HUES48 (cell line): Measurements from ENCODE around the gene CP.
A peak's percentile ranks its signal among the peaks of the same experiment; 100 is the strongest.

ENCODE experiments used
- H3K27ac ChIP-seq: one replicate; pipeline ENCODE4 v1.7.0; 2013; ENCODE audit warnings: low read depth, low read length, inconsistent platforms
- H3K27me3 ChIP-seq: 2 replicates; pipeline ENCODE4 v1.6.1; 2013; ENCODE audit warnings: mild to moderate bottlenecking, low read length; ENCODE audit not compliant: control insufficient read depth, insufficient read depth
- H3K36me3 ChIP-seq: 2 replicates; pipeline ENCODE4 v1.6.1; 2013; ENCODE audit warnings: low read length; ENCODE audit not compliant: control insufficient read depth, insufficient read depth
- H3K4me1 ChIP-seq: 2 replicates; pipeline ENCODE4 v1.6.1; 2013; ENCODE audit warnings: mild to moderate bottlenecking, low read length; ENCODE audit not compliant: control insufficient read depth, insufficient read depth
- H3K4me3 ChIP-seq: 2 replicates; pipeline ENCODE4 v1.5.1; 2013; ENCODE audit warnings: mild to moderate bottlenecking, low read depth, low read length
- H3K9ac ChIP-seq: 2 replicates; pipeline ENCODE4 v1.6.1; 2013; ENCODE audit warnings: mild to moderate bottlenecking, low read depth, low read length, moderate library complexity
- H3K9me3 ChIP-seq: 2 replicates; pipeline ENCODE4 v1.6.1; 2013; ENCODE audit warnings: low read length; ENCODE audit not compliant: control insufficient read depth, insufficient read depth

The CP gene

DNA sequence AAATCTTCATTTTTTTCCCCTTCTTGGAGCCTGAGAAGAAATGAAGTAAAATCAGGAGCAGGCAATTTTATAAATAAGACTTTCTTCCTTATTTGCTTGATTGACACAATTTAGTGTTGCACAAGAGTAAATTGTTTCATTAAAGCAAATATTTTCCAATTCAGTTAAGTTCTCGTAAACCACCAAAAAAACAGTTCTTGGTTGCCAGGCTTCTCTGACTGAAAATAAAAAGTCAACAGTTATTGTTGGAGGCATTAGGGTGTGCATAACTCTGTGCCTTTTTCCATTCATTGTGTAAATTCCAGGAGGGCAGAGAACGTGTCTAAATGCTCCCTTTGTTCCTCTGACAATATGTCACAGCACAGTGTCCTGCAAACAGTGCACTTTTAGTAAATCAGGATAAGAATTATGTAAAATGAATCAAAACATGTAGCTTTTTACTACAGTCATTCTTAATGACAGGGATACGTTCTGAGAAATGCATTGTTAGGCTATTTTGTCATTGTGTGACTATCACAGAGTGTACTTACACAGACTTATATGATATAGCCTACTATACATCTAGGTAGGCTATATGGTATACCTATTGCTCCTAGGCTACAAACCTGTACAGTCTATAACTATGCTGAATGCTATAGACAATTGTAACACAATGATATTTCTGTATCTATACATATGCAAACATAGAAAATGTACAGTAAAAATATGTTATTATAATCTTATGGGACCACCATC, at the start of gene CP:
TSS of gene CP (minus strand) at position 47 of the 735 bp plus-strand sequence. CDS start at position 10, 37 bp downstream.
- Histone ChIP-seq H3K9ac (no peak within 1 kb of the TSS), H3K36me3 (no peaks in the 10 kb centered on the region), H3K4me3 (no peak within 1 kb of the TSS), H3K27me3 (no peaks in the 10 kb centered on the region), H3K27ac (no peak within 1 kb of the TSS), H3K4me1 (0 out of 2 replicates have a peak, but pooled peaks cover 5% of the 10 kb centered on the region), H3K9me3 (no peaks in the 10 kb centered on the region)

DNA sequence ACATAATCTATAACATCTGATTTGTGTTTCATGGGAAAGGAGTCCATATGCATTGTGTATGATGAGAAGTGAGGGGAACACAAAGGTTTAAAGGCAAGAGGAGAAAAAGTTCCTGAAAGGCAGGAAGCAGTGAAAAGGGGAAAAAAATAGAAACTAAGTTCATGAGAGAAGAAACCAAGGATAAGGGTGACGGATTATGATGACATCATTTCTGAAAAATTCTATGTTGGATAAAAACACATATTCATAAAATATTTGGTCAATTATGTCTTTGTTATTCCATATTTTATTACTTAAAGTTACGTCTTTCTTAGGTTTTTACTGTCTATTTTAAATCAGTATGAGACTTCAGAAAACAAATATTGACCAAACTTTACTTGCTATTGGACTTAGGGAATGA, 48.6 kb upstream of the CP start:
- H3K4me3 ChIP-seq: no peak overlapping the region
- H3K27ac ChIP-seq: no peak overlapping the region

DNA sequence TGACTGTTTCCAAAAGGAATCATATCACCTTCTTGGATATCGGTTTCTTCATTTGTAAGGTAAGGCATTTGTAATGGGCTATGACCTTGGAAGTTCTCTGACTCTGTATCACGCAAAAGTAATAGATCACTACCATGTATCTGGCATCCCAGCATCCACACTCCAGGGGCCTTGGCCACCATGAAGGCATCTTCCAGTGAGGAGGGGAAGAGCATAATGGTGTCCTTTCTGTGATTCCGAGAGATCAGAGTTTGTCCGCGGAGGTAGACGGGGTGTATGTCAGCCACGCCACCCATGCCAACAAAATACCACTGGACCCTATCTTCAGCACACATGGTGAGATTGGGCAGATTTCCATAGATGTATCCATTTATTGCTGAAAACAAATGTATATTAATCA, 48.1 kb upstream of the CP start:
- Histone ChIP-seq H3K9me3 (no peaks in the 10 kb centered on the region), H3K27me3 (no peaks in the 10 kb centered on the region), H3K9ac (no peak overlapping the region), H3K36me3 (no peaks in the 10 kb centered on the region), H3K27ac (no peak overlapping the region), H3K4me3 (no peak overlapping the region), H3K4me1 (peaks cover 6% of the 10 kb centered on the region; the same call in 1 of the 2 replicates)

More for the DNA sequence above, 48.6 kb upstream of the CP start:
- no peaks in the 10 kb centered on the region for H3K27me3 ChIP-seq
- H3K4me1 ChIP-seq: peaks cover 10% of the 10 kb centered on the region
- no peak overlapping the region for H3K9ac ChIP-seq
- H3K9me3 ChIP-seq: no peaks in the 10 kb centered on the region
- no peaks in the 10 kb centered on the region for H3K36me3 ChIP-seq

DNA sequence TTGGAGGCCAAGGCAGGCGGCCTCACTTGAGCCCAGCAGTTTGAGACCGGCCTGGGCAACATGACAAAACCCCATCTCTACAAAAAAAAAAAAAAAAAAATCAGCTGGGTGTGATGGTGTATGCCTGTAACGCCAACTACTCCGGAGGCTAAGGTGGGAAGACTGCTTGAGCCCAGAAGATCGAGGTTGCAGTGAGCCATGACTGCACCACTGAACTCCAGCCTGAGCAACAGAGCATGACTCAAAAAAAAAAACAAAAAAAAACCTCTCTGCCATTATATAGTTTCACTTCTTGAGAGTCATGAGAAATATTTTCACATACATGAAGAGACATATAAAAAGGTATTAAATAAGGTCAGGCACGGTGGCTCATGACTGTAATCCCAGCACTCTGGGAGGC, 45.9 kb upstream of the CP start:
- Histone ChIP-seq H3K4me3 (no peak overlapping the region), H3K27me3 (no peaks in the 10 kb centered on the region), H3K4me1 (peaks cover 6% of the 10 kb centered on the region; the same call in 1 of the 2 replicates), H3K9ac (no peak overlapping the region), H3K36me3 (no peaks in the 10 kb centered on the region), H3K9me3 (no peaks in the 10 kb centered on the region), H3K27ac (no peak overlapping the region)

DNA sequence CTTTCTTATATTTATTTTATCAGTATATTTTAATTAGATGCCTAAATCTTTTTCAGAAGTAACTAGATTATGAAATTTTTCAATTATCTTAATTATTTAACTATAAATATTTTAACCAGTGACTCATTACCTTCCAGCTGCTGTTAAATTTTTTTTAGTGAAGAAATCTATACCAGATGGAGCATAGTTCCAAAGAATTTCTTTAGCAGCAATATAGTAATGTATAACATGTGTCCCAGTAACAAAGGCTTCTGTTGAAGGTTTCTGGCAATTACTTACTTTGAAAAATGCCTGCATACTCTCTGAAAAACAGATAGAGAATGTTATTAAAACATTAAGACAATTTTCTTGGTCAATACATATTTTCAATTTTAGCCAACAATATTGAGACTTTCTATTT, 45.1 kb upstream of the CP start:
- Histone ChIP-seq H3K4me3 (no peak overlapping the region), H3K9ac (no peak overlapping the region), H3K27ac (no peak overlapping the region)

DNA sequence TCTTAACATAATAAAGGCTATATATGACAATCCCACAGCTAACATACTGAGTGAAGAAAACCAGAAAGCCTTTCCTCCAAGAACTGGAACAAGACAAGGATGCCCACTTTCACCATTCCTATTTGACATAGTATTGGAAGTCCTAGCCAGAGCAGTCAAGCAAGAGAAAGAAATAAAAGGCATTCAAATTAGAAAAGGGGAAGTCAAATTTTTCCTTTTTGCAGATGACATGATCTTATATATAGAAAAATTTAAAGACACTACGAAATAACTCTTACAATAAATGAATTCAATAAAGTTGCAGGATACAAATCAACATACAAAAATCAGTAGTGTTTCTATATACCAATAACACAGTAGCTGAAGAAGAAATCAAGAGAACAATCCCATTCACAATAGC, 42.2 kb upstream of the CP start:
- Histone ChIP-seq H3K4me1 (no peaks in the 10 kb centered on the region), H3K4me3 (no peak overlapping the region), H3K27ac (no peak overlapping the region), H3K9ac (no peak overlapping the region), H3K27me3 (no peaks in the 10 kb centered on the region), H3K9me3 (no peaks in the 10 kb centered on the region), H3K36me3 (no peaks in the 10 kb centered on the region)

More for the DNA sequence above, 45.1 kb upstream of the CP start:
- H3K36me3 ChIP-seq: no peaks in the 10 kb centered on the region
- peaks cover 6% of the 10 kb centered on the region; the same call in 1 of the 2 replicates for H3K4me1 ChIP-seq
- H3K27me3 ChIP-seq: no peaks in the 10 kb centered on the region
- H3K9me3 ChIP-seq: no peaks in the 10 kb centered on the region

DNA sequence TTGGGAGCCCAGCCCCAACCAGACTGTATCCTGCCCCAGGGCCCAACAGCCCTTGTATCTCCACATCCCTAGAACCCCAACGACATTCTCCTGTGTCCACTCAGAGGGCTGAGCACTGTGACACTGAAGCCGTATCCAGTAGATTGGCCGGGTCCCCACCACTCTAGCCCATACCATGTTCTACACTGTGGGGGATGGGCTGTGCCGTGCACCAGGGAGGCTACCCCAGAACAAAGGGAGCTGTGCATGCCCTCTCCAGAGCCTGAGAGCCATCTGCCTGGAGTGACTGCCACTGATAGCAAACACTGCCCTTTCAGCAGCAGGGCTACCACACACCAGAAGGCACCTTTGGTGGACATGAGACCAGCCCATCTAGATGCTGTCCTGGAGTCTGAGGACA, 37.1 kb upstream of the CP start:
- no peak overlapping the region for H3K4me3 ChIP-seq
- H3K27me3 ChIP-seq: no peaks in the 10 kb centered on the region
- no peak overlapping the region for H3K9ac ChIP-seq
- 0 out of 2 replicates have a peak, but pooled peaks cover 5% of the 10 kb centered on the region for H3K4me1 ChIP-seq
- H3K9me3 ChIP-seq: no peaks in the 10 kb centered on the region
- H3K27ac ChIP-seq: no peak overlapping the region
- H3K36me3 ChIP-seq: no peaks in the 10 kb centered on the region

DNA sequence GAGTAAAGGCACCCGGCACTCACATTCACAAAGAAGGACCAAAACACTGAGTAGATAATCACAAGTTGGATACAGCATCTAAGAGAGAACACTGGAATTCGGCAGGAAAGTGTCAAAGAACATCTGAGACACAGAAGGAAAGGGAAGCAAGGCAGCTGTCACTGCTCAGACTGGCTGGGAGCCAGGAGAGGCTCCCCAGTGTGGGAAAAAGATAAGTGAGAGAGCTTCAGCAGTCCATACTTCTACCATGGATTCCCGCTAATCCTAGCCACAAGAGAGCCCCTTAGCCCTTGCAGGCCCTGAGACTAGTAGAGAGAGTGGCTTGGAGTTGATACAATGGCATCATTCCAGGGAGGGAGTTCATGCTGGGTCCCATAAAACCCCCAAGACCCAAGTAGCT, 36.7 kb upstream of the CP start:
- Histone ChIP-seq H3K36me3 (no peaks in the 10 kb centered on the region), H3K9me3 (no peaks in the 10 kb centered on the region), H3K4me1 (0 out of 2 replicates have a peak, but pooled peaks cover 5% of the 10 kb centered on the region), H3K27me3 (no peaks in the 10 kb centered on the region), H3K4me3 (no peak overlapping the region), H3K27ac (no peak overlapping the region), H3K9ac (no peak overlapping the region)

DNA sequence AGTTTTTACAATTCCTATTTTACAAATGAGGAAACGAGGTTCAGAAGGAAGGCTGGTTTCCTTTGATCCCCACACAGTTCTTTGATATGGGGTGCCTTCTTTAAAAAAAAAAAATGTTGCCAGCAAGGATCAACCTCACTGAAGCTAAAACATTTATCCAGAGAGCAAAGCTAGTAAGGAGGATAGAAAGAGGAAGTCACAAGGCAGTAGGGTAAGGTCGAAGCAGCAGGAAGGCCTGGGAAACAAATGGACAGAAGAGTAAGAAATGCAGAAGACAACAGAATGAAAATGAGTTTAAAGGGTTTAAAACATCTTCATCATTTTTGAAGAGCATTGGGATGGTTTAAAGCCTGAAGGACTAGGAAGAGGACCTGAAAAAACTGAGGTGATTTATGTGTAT, 30.6 kb upstream of the CP start:
- Histone ChIP-seq H3K27me3 (no peaks in the 10 kb centered on the region; the same call in 1 of the 2 replicates), H3K27ac (no peak overlapping the region), H3K9ac (no peak overlapping the region), H3K36me3 (no peaks in the 10 kb centered on the region), H3K9me3 (no peaks in the 10 kb centered on the region), H3K4me1 (peaks cover 27% of the 10 kb centered on the region), H3K4me3 (no peak overlapping the region)

DNA sequence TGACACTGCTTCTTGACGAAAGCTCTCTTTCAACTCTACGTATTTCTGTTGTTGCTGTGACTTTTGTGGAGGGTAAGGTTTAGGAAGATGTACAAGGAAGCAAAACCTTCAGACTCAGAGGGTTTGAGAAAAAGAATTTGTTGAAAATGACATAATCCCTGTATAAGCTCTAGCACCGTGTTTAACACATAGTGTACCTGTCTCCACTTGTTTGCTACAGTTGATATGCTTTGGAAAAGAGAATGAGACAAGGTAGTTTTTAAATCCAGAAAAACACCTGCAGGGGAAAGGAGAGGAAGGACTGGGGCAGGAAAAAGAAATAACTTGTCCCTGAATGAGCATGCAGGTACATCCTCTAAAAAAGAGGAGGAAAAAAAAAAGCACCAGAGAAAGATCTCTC, 29.6 kb upstream of the CP start:
- Histone ChIP-seq H3K36me3 (no peaks in the 10 kb centered on the region), H3K9ac (no peak overlapping the region), H3K4me1 (peaks cover 28% of the 10 kb centered on the region), H3K4me3 (no peak overlapping the region), H3K27ac (no peak overlapping the region), H3K9me3 (no peaks in the 10 kb centered on the region), H3K27me3 (no peaks in the 10 kb centered on the region; the same call in 1 of the 2 replicates)

DNA sequence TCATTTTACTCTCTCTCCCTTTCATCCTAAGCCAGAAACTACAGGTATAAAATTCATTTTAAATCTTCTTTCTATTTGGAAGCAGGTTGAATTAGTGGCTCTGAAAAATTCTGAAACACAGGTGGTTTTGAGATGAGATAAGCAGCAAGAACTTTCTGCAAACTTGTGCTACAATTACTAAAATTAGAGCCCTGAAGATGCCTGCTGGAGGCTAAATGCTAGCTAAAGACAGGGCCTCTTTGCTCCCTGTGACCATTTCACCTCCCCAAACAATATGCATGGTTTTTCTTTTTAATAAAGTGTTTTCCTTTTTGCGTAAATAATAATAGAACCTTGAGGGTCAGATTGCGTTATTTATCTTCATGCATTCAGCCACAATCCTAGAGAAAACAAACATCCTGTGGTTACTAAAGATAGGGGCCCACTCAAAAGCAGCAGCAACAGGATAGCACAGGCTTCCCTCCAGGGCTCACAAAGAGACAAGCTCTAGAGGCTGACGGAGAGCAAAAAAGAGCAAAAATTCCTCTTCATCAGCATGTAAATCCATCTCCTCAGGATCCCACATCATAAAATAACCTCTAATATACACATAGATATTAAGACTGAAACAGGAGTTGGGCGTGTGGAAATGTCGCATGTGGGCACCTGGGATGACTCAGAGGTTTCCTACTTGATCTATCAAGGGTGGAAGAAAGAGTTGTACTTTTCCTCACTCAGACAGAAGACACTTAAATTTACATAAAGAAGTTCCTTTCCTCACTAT, 26.5 kb upstream of the CP start:
- no peaks in the 10 kb centered on the region; the same call in 1 of the 2 replicates for H3K27me3 ChIP-seq
- no peaks in the 10 kb centered on the region for H3K36me3 ChIP-seq
- H3K9ac ChIP-seq: no peak overlapping the region
- H3K4me3 ChIP-seq: no peak overlapping the region
- H3K4me1 ChIP-seq: peaks cover 35% of the 10 kb centered on the region
- peak overlapping the region; percentile 73 for H3K27ac ChIP-seq
- H3K9me3 ChIP-seq: no peaks in the 10 kb centered on the region
